ENCODE results near the gene LIX1. TPM values are rescaled to one million over a fixed set of nuclear protein-coding genes. Genes with fewer than 3 reads are reported as not detected.

The LIX1 gene
- total and polyA plus RNA-seq, 2 of the 8 experiments (the other 6 are each of a cell fraction or from before 2014, with no cell fraction given) = 0.26 to 0.45 TPM

GRCh38 chr5:97072696-97073095, 69.7 kb downstream of the LIX1 start (continued):
- TF ChIP-seq CTBP2 (IDR thresholded peaks at IDR 0.05; ENCODE audit: borderline replicate concordance, insufficient read depth, insufficient read length, low read length) (no peak), EGR1 (IDR thresholded peaks at IDR 0.05; ENCODE audit: borderline replicate concordance, low read depth, low read length) (no peak), CHD1 (IDR thresholded peaks at IDR 0.05; ENCODE audit: low read depth, low read length) (no peak)
- TF ChIP-seq, protein P1, sequence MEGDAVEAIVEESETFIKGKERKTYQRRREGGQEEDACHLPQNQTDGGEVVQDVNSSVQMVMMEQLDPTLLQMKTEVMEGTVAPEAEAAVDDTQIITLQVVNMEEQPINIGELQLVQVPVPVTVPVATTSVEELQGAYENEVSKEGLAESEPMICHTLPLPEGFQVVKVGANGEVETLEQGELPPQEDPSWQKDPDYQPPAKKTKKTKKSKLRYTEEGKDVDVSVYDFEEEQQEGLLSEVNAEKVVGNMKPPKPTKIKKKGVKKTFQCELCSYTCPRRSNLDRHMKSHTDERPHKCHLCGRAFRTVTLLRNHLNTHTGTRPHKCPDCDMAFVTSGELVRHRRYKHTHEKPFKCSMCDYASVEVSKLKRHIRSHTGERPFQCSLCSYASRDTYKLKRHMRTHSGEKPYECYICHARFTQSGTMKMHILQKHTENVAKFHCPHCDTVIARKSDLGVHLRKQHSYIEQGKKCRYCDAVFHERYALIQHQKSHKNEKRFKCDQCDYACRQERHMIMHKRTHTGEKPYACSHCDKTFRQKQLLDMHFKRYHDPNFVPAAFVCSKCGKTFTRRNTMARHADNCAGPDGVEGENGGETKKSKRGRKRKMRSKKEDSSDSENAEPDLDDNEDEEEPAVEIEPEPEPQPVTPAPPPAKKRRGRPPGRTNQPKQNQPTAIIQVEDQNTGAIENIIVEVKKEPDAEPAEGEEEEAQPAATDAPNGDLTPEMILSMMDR (IDR thresholded peaks at IDR 0.05; ENCODE audit: control extremely low read depth in 1 of 3, insufficient read depth in 1 of 3, low read depth in 1 of 3, low read length in 3 of 3) = no peak
